NOMO-1 (cell line): ENCODE measurements around the gene PADI3.

Experiments
- DNase-seq, 2 experiments: peaks; one replicate each; lab custom pipeline; 2025; ENCODE audit not compliant: unreplicated experiment in 2 of 2; lab: John Stamatoyannopoulos, UW

PADI3 gene

DNA sequence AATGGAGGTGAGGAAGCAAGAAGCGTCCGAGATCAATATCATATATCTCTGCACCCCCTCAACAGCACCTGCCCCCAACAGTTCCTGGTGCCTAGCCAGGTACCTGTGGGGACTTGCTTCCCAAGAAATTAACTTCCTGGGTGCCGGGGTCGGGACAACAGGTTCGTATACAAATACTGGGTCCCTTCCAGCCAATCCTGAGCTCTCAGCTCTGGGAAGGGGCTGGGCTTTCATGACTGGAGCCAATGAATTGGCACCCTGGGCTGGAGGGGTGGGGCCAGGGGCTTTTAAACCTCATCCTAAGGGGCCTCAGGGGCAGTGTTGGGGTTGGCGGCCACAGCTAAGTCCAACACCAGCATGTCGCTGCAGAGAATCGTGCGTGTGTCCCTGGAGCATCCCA lies at the start of gene PADI3:
Gene PADI3 (plus strand): TSS at position 318 of the 400 bp plus-strand sequence. CDS start 40 bp downstream, at position 358.
- DNase-seq, result no peak

GRCh38 chr1:17199267-17200044 lies 49.4 kb upstream of the PADI3 start:
- DNase-seq, result no peak

- DNase-seq, result no peak
Observed at GRCh38 chr1:17200246-17200645, 48.7 kb upstream of the PADI3 start.

DNA sequence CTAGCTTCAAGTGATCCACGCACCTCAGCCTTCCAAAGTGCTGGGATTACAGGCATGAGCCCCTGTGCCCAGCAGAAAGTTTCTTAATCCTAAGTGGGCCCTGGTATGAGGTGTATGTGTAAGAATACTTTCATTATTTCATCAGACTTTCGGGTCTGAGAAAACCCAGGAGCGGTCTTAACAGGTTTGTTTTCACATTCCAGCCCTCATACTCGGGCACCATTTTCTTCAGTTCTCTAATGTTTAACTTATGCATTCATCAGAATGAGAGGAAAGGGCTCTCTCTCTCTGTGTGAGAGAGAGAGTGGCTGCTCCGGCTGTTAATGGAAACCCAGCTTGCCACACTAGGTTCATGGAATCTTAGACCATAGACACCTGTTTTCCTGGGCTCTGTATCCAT lies 48.1 kb upstream of the PADI3 start:
- DNase-seq, result no peak

DNA sequence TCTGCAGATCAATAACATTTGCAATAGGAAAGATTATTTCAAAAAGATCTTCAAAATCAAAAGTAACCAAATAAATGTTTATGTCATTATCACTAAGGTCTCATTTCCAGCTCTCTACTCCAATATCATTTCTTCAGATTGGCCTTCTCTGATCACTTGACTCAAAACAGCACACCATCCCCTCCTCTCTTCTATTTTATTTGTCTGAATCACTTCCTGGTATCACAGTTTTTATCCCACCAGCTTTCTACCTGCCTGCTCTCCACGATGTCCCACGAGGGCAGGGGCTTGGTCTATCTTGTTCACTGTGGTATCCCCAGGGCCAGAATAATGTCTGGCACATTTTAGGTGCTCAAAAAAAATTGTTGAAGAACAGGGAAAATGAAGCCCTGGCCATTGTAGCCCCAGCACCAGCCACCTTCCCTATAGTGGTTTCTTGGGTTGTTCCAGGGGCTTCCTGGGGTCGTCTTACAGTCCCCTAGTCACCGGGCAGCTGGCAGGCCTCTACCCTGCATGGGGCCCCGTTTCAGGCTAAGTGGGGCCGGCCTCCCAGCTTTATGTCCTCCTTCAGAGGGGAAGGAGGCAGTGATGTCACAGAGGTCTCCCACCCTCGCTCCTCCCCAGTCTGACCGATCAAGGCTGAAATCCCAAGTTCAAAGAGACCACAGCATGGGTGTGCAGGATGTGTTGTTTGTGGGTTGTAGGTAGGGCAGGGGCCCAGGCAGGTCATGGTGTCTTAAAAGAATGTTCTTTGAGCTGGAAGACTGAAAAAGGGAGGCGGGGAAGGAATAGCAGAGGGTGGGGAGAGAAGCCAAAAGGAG lies 47.5 kb upstream of the PADI3 start:
- DNase-seq, result no peak

DNA sequence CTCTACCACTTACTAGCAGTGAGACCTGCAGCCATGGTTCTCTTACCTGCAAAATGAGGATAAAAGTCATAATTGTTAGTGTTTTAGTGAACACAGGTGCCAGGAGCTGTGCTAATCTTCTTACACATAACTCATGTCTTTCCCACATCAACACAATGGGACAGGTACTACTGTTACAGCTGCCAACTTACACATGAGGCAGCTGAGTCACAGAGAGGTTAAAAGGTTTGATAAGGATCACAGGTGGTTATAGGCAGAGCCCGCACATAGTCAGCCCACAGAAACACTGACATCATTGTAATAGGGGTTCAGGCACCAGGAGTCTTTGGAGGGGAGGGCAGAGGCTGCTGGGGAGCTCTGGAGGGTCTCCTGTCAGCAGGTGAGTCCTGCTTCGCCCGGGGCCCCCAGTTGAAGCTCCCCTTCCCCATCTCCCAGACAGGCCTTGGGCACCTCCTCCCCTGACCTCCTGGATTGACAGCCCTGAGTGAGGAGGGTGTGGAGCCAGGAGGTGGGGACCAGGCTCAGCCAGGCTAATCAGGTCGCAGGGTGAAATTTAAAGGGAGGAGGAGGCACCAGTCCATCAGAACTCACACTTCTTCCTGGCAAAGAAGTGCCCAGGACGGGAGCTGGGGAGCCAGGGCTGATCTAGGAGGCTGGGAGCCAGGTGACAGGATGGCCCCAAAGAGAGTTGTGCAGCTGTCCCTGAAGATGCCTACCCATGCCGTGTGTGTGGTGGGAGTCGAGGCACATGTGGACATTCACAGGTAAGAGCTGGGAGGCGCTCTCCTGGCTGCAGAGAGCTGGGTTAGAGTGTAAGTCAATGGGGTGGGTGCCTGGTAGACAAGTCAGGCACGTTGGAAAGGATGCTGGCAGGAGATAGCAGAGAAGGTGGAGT lies 44.1 kb upstream of the PADI3 start, which contains the start of gene PADI1:
Gene PADI1 (plus strand): TSS at position 583 of the 895 bp plus-strand sequence. CDS start 90 bp downstream, at position 673.
- DNase-seq, result no peak

DNA sequence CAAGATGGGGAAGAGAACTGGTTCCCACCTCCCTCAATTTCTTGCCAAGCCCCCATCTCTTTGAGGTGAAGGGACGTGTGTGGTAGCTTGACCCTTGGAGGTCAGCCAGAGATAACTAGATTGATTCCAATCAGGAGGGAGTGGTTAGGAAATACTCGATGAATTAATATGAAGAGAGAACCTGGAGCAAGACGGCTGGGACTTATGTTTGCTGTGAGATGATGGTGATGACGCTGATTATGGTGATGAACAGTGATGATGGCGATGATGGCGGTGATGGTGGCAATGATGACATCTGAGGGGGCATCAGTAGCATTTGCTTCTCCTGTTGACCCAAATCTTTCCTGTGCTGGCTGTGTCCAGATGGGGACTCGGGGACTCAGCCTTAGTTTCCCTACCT lies 43.2 kb upstream of the PADI3 start:
- no peak for DNase-seq

GRCh38 chr1:17206196-17206595 lies 42.7 kb upstream of the PADI3 start:
- DNase-seq, result no peak

- DNase-seq, result peak; percentile 83 to 93
Observed at GRCh38 chr1:17207046-17207445, 41.9 kb upstream of the PADI3 start.

DNA sequence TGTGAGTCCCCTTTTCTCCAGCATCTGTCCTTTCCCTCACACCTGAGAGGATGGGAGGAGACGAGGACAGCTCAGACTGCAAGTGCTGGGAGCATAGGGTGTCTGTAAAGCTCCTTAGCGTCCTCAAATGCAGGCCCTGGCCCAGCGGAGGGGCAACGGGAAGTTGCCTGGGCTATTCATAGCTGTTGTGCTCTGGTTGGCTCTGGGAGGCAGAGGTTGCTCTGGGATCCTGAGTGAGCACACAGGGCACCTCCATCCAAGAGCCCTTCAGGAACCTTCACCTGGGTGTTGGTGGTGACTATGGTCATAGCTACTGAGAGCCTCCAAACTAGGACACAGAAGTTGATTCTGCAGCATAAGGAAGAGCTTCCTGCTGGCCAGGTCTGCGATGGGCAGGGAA lies 41.4 kb upstream of the PADI3 start:
- peak; percentile 18 to 59 for DNase-seq

GRCh38 chr1:17207966-17208418 lies 40.9 kb upstream of the PADI3 start:
- peak; percentile 32 to 42 for DNase-seq

GRCh38 chr1:17208546-17208945 lies 40.4 kb upstream of the PADI3 start:
- no peak for DNase-seq

- no peak for DNase-seq
Observed at GRCh38 chr1:17209430-17209829, 39.5 kb upstream of the PADI3 start.

GRCh38 chr1:17210176-17210575 lies 38.7 kb upstream of the PADI3 start:
- DNase-seq, result no peak

DNA sequence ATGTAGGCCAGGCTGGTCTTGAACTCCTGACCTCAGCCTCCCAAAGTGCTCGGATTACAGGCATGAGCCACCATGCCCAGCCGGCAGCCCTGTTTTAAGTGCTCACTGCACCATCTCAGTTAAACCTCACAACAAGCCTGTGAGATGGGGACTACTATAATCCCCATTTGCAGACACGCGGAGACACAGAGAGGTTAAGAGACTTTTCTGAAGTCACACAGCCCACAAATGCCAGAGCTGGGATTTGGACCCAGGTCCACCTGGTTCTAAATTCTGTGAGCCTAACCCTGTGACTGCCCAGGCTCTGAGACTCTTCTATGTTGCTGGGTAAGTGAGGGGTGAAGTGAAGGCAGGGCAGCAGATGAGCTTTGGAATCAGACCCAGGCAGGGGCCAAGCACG lies 37.5 kb upstream of the PADI3 start:
- no peak for DNase-seq

DNA sequence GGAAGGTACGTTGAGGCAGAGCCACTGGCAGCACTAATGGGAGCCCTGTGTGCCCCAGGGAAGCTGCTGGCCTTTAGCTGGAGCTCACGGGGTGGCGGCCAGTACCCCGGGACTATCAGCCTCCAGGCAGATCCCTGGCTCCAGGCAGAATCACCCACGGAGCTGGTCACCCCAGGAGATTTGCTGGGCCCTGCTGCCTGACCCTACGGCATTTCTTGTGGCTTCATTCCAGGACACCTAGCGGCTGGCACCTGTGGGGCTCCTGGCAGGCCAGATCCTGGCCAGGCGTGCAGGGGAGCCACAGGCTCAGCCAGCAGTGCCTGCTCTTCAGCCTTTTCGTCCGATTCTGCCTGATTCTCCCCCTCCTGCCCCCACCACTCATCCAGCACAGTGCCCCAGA lies 36.9 kb upstream of the PADI3 start:
- no peak for DNase-seq

- DNase-seq, result no peak
Observed at GRCh38 chr1:17212487-17213121, 36.3 kb upstream of the PADI3 start.

DNA sequence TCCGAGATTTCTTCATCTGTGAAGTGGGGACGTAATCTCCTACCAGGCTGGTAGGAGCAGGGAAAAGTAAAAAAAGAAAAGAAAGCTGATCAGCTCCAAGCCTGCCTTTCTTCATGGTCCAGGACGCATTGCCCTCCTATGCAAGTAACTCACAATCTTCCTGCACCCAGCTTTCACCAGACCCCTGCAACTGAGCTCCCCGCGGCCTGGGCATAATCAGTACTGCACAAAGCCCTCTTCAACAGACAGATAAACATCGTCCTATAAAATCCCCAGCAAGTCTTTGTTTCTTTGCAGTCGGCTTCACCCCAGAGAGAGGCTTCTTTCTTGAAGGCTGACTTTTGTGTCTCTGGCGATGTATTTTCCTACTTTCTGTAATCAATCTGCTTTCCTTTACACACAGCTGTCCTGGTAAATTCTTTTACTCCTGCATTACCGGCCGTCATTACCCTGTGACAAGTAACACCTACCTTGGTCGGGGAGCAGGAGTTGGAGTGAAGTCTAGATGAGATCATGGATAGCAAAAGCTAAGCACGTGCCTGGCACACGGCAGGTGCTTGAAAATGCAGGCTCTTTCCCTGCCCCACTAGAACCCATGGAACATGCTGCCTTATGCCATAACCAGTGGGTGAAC lies 35.6 kb upstream of the PADI3 start:
- no peak for DNase-seq

DNA sequence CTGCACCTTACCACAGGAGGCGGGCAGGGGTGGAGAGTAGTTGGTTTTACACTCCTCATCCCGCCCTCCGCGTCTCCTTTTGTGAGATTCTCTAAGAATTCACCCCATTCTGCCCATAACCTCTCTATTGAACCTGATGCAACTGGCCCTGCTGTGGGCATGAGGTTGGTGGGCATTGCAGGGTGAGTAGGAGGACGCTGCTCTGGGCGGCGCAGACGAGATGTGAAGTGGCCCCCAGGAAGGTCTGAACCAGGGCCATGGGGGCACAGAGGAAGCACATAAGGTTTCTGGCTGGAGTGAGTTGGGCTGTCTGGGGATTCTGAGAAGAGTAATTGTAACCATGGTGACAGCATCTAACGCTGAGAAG lies 35.1 kb upstream of the PADI3 start:
- no peak for DNase-seq
